ENCODE measurements around the gene MARF1.
"Not testable (repeated sequence)": the region's sequence is repeated elsewhere in the genome, so short reads cannot be mapped to it uniquely, and the experiment has no call there.

MARF1 gene

DNA sequence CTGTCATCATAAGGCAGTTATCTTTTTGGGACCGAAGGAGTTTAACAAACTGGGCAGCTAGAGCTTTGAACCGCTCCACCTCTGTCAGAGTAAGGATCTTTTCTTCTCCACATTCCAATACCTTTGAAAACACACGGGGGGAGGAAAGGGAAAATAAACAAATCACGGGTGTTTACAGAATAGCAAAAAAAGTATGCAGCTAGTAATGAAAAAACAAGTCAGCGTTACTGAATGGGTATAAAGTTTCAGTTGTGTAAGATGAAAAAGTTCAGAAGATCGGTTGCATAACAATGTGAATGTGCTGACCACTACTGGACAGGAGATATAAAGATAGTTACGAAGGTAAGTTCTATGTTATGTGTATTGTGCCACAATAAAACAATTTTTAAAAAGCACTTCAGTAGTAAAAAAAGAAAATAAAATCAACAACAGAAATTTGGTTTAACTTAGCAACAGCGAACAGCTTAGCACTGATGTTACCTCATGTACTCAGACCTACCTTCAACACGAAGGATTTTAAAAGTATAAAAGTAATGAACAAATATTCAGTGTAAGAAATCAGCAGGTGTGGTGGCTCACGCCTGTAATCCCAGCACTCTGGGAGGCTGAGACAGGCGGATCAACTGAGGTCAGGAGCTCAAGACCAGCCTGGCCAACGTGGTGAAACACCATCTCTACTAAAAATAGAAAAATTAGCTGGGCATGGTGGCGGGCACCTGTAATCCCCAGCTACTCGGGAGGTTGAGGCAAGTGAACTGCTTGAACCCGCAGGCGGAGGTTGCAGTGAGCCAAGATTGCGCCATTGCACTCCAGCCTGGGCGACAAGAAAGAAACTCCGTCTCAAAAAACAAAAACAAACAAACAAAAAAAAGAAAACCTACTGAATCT is 34.3 kb downstream of the MARF1 start:
- no peak for TF ChIP-seq JUND (IDR thresholded peaks at IDR 0.05; ENCODE audit: low read depth)
- in situ Hi-C loops (cut with HindIII; ENCODE audit: low pct_unique_long_range_greater_than_20kb, low sequenced_read_pairs) = no loop called here
- DNase-seq (ENCODE audit: low read depth in 1 of 2, low spot score in 1 of 2) = peak in 1 of 2 experiments; percentile 10

DNA sequence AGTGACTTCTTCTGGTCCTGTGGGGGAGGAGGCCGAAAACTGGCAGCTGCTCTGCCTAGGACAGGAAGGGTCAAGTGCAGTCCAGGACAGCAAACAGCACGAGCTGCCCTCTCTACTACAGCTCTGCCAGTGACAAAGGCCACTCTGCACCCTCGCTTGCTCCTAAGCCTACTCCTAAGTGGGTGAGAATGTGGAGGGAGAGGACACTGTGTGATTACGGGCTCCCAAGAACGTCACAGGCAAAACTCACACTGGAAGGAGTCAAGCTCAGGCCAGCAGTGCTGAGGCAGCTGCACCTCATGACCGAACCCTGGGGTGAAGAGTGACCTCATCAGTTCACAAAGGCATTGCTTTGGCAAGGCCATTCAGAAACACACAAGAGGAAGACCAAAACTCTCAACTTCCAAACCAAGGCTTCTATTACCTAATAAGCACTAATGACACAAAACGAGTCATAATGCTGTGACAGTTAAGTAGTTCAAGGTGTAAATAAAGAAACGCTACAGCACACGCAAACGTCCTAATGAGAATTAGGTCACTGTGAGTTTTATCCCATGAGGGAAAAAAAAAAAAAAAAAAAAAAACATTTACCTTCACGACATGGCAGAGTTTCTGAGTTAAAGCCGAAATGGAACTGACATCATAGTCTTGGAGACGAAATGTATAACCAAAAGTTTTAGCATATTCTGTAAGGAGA is 35.1 kb downstream of the MARF1 start:
- TF ChIP-seq JUND (IDR thresholded peaks at IDR 0.05; ENCODE audit: low read depth) = no peak
- in situ Hi-C loops (cut with HindIII; ENCODE audit: low pct_unique_long_range_greater_than_20kb, low sequenced_read_pairs) = no loop called here
- DNase-seq (ENCODE audit: low read depth in 1 of 2, low spot score in 1 of 2) = peak in 1 of 2 experiments; percentile 5

DNA sequence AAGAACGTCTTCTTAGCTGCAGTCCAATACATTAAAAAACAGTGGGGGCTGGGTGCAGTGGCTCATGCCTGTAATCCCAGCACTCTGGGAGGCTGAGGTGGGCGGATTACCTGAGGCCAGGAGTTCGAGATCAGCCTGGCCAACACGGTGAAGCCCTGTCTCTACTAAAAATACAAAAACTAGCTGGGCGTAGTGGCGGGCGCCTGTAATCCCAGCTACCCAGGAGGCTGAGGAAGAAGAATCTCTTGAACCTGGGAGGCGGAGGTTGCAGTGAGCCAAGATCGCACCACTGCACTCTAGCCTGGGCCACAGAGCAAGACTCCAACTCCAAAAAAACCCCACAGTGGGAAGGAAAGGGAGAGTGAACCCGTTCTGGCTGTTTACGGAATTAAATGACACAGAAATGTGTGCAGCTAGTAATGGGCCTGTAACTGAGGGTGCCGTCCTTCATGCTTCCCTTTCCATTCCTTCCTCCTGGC is 35.7 kb downstream of the MARF1 start:
- in situ Hi-C loops (cut with HindIII; ENCODE audit: low pct_unique_long_range_greater_than_20kb, low sequenced_read_pairs); DNase-seq (ENCODE audit: low read depth in 1 of 2, low spot score in 1 of 2): not testable (repeated sequence)

DNA sequence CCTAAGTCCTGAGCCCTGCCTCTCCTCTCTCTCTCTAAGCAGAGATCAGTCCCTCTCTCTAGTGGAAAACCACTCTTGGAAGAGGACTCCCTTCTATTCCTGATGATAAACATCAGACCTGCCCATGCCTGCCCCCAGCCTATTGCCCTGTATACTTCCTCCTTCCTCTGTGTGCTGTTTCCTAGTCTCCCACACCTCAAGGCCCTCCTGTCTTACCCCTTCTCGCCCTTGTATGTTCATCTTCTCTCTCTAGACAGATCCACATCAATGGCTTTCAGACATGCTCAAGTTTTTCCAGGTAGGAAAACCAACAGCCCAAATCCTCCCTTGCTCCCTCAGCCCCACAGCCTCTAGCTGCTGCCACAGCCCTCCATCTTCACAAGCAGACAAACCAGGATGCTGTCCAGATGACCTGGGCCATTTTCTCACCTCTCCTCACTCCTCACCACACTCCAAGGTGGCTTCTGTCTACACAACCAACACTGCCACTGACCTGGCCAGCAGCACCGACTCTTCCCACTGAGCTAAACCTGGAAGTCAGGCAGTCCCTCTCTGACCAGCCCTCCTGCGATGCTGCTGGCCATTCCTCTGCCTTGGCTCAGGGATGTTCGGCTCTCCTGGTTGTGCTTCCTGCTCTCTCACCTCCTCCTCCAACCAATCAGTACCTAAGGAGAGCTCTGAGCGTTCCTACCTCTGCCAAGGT is 36.3 kb downstream of the MARF1 start:
- no peak for TF ChIP-seq JUND (IDR thresholded peaks at IDR 0.05; ENCODE audit: low read depth)
- in situ Hi-C loops (cut with HindIII; ENCODE audit: low pct_unique_long_range_greater_than_20kb, low sequenced_read_pairs) = no loop called here
- no peak for DNase-seq (ENCODE audit: low read depth in 1 of 2, low spot score in 1 of 2)

DNA sequence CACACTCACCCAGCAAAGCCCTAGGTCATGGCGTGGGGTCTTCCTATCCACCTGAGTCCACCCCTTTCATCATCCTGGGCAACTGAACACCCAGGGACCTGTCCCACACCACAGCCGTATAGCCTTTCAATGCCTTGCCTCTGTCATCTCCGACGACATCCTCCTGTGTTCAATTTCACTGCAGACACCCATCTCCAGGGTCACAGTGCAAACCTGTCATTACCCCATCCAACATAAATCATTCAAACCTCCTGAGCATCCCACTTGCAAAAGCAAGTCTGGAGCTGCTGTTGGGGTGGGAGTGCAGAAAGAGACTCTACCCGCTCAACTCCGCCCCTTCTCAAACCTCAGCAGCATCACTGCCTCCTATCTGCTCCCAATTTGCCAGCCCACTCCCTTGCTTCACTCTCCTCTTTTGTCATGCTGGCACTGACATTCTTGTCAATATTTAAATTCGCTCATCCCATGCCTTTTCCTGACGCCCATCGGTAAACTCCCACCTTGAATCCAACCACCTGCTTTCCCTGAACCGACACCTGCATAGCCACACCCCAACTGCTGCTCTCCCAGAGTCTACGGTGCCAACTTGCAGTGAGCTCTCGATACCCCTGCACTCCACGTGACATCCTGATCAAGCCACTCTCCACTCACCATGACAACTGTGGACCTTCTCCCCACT is 37.0 kb downstream of the MARF1 start:
- in situ Hi-C loops (cut with HindIII; ENCODE audit: low pct_unique_long_range_greater_than_20kb, low sequenced_read_pairs) = no loop called here
- no peak for TF ChIP-seq JUND (IDR thresholded peaks at IDR 0.05; ENCODE audit: low read depth)
- no peak for DNase-seq (ENCODE audit: low read depth in 1 of 2, low spot score in 1 of 2)

GRCh38 chr16:15604460-15605440 is 38.2 kb downstream of the MARF1 start:
- no peak for TF ChIP-seq JUND (IDR thresholded peaks at IDR 0.05; ENCODE audit: low read depth)
- no peak for DNase-seq (ENCODE audit: low read depth in 1 of 2, low spot score in 1 of 2)
- in situ Hi-C loops (cut with HindIII; ENCODE audit: low pct_unique_long_range_greater_than_20kb, low sequenced_read_pairs) = no loop called here

GRCh38 chr16:15602285-15603044 is 40.5 kb downstream of the MARF1 start:
- DNase-seq (ENCODE audit: low read depth in 1 of 2, low spot score in 1 of 2) = no peak
- in situ Hi-C loops (cut with HindIII; ENCODE audit: low pct_unique_long_range_greater_than_20kb, low sequenced_read_pairs) = no loop called here
- TF ChIP-seq JUND (IDR thresholded peaks at IDR 0.05; ENCODE audit: low read depth) = no peak

DNA sequence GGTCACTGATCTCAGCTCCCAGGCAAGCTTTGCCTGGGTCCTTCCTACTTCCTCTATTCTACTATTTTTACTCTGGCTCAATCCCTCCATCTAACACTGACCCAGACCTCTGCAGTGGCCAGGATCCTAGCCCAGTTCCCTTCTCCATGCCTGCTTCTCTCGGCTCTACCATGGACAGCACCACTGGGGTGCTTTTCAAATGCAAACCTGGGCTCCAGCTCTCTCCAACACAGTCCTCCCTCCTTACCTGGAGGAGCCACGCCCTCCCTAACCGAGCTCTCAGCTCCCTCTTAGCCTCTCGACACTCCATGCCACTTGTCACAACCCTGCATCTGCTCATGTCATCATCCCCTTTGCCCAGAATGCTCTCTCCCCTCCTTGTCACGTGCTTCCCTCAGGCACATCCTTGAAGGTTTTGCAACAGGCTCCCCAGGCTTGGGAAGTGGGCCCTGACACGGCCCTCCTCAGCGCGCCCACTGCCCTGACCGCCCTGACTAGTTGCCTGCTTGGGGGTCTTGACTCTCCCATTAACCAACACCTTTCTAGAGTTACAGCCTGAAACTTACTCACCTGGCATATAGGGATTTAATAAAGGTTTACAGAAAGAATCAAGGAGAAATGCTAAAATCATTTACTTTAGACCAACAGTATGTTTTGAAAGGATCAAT is 41.6 kb downstream of the MARF1 start:
- TF ChIP-seq JUND (IDR thresholded peaks at IDR 0.05; ENCODE audit: low read depth) = no peak
- in situ Hi-C loops (cut with HindIII; ENCODE audit: low pct_unique_long_range_greater_than_20kb, low sequenced_read_pairs) = no loop called here
- peak in 1 of 2 experiments; percentile 28 for DNase-seq (ENCODE audit: low read depth in 1 of 2, low spot score in 1 of 2)

DNA sequence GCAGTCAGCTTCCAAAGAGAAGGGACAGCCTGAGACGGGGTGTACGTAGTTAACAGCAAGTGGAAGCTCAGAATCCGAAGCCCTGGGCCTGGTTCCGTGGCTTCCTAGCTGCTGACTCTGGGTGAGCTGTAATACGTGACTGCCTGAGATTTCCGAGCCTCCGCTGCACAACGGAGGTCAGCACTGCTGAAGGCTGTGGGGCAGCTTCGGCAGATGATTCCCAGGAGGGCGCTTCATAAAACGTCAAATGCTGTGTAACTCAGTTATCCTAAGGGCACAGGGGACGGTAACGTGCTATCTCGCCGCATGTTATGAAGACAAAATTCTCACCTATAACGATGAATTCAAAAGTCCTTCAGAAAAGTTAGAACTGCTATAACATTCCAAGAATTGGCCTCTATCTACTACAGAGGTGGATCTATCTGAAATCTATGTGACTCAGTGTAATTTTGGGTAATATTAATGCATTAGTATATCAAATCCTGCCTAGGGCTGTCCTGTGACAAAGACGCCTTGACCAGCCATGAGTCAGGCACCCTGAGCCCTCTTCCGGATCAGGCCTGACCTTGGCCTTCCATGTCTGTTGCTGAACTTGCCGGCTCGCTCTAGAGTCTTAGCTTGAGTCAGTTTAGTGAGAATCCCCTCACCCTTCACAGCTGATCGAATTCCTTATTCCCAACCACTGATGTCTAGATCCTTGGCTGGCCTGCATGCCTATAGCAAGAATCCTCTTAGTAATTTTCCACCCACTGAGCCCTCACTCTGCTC is 43.5 kb downstream of the MARF1 start:
- no peak for TF ChIP-seq JUND (IDR thresholded peaks at IDR 0.05; ENCODE audit: low read depth)
- in situ Hi-C loops (cut with HindIII; ENCODE audit: low pct_unique_long_range_greater_than_20kb, low sequenced_read_pairs) = no loop called here
- no peak for DNase-seq (ENCODE audit: low read depth in 1 of 2, low spot score in 1 of 2)

Data from T47D (cell line).